Measurements from ENCODE around the gene FBLN1.
"Not testable (repeated sequence)": the region's sequence is repeated elsewhere in the genome, so short reads cannot be mapped to it uniquely, and the experiment has no call there.

Gene FBLN1

GRCh38 chr22:45548991-45549761, 46.5 kb downstream of the FBLN1 start:
- no peak for DNase-seq (ENCODE audit: low spot score)

GRCh38 chr22:45549762-45550378, 47.2 kb downstream of the FBLN1 start:
- DNase-seq (ENCODE audit: low spot score) = no peak

GRCh38 chr22:45550416-45550815, 47.7 kb downstream of the FBLN1 start:
- no peak for DNase-seq (ENCODE audit: low spot score)

GRCh38 chr22:45550891-45551290, 48.2 kb downstream of the FBLN1 start:
- no peak for DNase-seq (ENCODE audit: low spot score)

- DNase-seq (ENCODE audit: low spot score) = peak; percentile 56
Observed at GRCh38 chr22:45551310-45552016, 48.8 kb downstream of the FBLN1 start.

- DNase-seq (ENCODE audit: low spot score) = no peak
Observed at GRCh38 chr22:45552017-45552411, 49.3 kb downstream of the FBLN1 start.

- peak; percentile 49 for DNase-seq (ENCODE audit: low spot score)
Observed at GRCh38 chr22:45552580-45553350, 50.1 kb downstream of the FBLN1 start.

- DNase-seq (ENCODE audit: low spot score) = peak; percentile 84
Observed at GRCh38 chr22:45553351-45554039, 50.8 kb downstream of the FBLN1 start.

GRCh38 chr22:45554040-45554406, 51.3 kb downstream of the FBLN1 start:
- DNase-seq (ENCODE audit: low spot score) = no peak

GRCh38 chr22:45554861-45555260, 52.2 kb downstream of the FBLN1 start:
- DNase-seq (ENCODE audit: low spot score) = no peak

GRCh38 chr22:45557926-45558325, 55.2 kb downstream of the FBLN1 start:
- DNase-seq (ENCODE audit: low spot score) = not testable (repeated sequence)

GRCh38 chr22:45560092-45560491, 57.4 kb downstream of the FBLN1 start:
- DNase-seq (ENCODE audit: low spot score) = not testable (repeated sequence)

GRCh38 chr22:45560761-45561160, 58.1 kb downstream of the FBLN1 start:
- not testable (repeated sequence) for DNase-seq (ENCODE audit: low spot score)

- DNase-seq (ENCODE audit: low spot score) = no peak
Observed at GRCh38 chr22:45562102-45562501, 59.4 kb downstream of the FBLN1 start.

GRCh38 chr22:45562537-45563361, 60.1 kb downstream of the FBLN1 start:
- no peak for DNase-seq (ENCODE audit: low spot score)

GRCh38 chr22:45563362-45564040, 60.8 kb downstream of the FBLN1 start:
- no peak for DNase-seq (ENCODE audit: low spot score)

- DNase-seq (ENCODE audit: low spot score) = no peak
Observed at GRCh38 chr22:45564349-45565030, 61.8 kb downstream of the FBLN1 start.

- no peak for DNase-seq (ENCODE audit: low spot score)
Observed at GRCh38 chr22:45565171-45565570, 62.5 kb downstream of the FBLN1 start.

- DNase-seq (ENCODE audit: low spot score) = no peak
Observed at GRCh38 chr22:45565973-45566372, 63.3 kb downstream of the FBLN1 start.

- DNase-seq (ENCODE audit: low spot score) = no peak
Observed at GRCh38 chr22:45568213-45568612, 65.5 kb downstream of the FBLN1 start.
